HepG2 (cell line): Measurements from ENCODE around the gene CLDN7. TPM values are rescaled to one million over a fixed set of nuclear protein-coding genes. Genes with fewer than 3 reads are reported as not detected.
A peak's percentile ranks its signal among the peaks of the same experiment; 100 is the strongest.

ENCODE experiments used
- ARID2 ChIP-seq: sonication (generic); formaldehyde crosslinking; IDR thresholded peaks from 2 replicates; pipeline ENCODE4 v1.8.1; 2022; ENCODE audit warnings: mild to moderate bottlenecking, missing genetic modification reagents, borderline replicate concordance
- BHLHE40 ChIP-seq: IDR thresholded peaks from 2 replicates; pipeline ENCODE4 v1.6.1; 2011; ENCODE audit warnings: low read length, improper control_type of control experiment
- CHD2 ChIP-seq: IDR thresholded peaks from 2 replicates; pipeline ENCODE4 v1.6.1; 2011; ENCODE audit warnings: low read depth, low read length, improper control_type of control experiment
- EHMT2 ChIP-seq: fragments of 200-600 bp; sonication (generic); IDR thresholded peaks from 2 replicates; pipeline ENCODE4 v1.7.0; 2017; ENCODE audit warnings: antibody characterized with exemption, low read depth, low read length, borderline replicate concordance
- MEF2D ChIP-seq: sonication (generic); formaldehyde crosslinking; IDR thresholded peaks from 2 replicates; pipeline ENCODE4 v1.5.1; 2020; ENCODE audit warnings: mild to moderate bottlenecking, missing genetic modification reagents
- NFKB2 ChIP-seq: sonication (generic); formaldehyde crosslinking; IDR thresholded peaks from 2 replicates; pipeline ENCODE4 v1.4.0; 2020; ENCODE audit warnings: missing genetic modification reagents, borderline replicate concordance
- SP1 ChIP-seq, 2 experiments: fragments of 450-650 bp in 1 of 2; sonication (generic) in 1 of 2; formaldehyde crosslinking in 1 of 2; IDR thresholded peaks; 2 replicates each; pipeline versions ENCODE4 v1.4.0 to v1.6.1; 2016 to 2020; ENCODE audit warnings: missing genetic modification reagents in 1 of 2
- ZNF572 ChIP-seq: sonication (generic); formaldehyde crosslinking; IDR thresholded peaks from 2 replicates; pipeline ENCODE4 v1.5.1; 2020; ENCODE audit warnings: mild to moderate bottlenecking, missing genetic modification reagents
- polyA plus RNA-seq, 8 experiments: library from polyadenylated mRNA; depleted of rRNA in 3 of 8; stranded (reverse) in 7 of 8; unstranded in 1 of 8; fragments of >200 nt; fragmentation: Illumina TruSeq in 4 of 8; extraction: Trizol in 4 of 8; gene quantifications; 2 replicates each; pipeline versions ENCODE4 v1.2.1 to v1.2.3, GENCODE V29; 2011 to 2016; ENCODE audit warnings: low read depth in 4 of 8, missing spikeins in 1 of 8, mixed read lengths in 1 of 8; ENCODE audit not compliant: insufficient read depth in 1 of 8
- total RNA-seq, 5 experiments: library from RNA; depleted of rRNA; stranded (reverse); fragments of >200 nt; fragmentation: Illumina TruSeq; extraction: Trizol; gene quantifications; 2 replicates each; pipeline ENCODE4 v1.2.3, GENCODE V29; 2016; ENCODE audit warnings: low read depth in 1 of 5
- TF ChIP-seq, protein P1 (sequence below): sonication (generic); formaldehyde crosslinking; IDR thresholded peaks from 2 replicates; pipeline ENCODE4 v1.5.1; 2020; ENCODE audit warnings: mild to moderate bottlenecking, missing genetic modification reagents, moderate library complexity
- TF ChIP-seq, protein P2 (sequence below), 2 experiments: fragments of 450-650 bp in 1 of 2; sonication (generic) in 1 of 2; formaldehyde crosslinking in 1 of 2; IDR thresholded peaks; 2 replicates each; pipeline versions ENCODE4 v1.6.1 to v1.8.0; 2016 to 2022; ENCODE audit warnings: antibody characterized with exemption in 1 of 2, mild to moderate bottlenecking in 1 of 2, missing genetic modification reagents in 1 of 2
- TF ChIP-seq, protein P3 (sequence below): sonication (generic); formaldehyde crosslinking; IDR thresholded peaks from 2 replicates; pipeline ENCODE4 v1.9.0; 2021; ENCODE audit warnings: missing genetic modification reagents, borderline replicate concordance

Gene CLDN7
- total and polyA plus RNA-seq, 2 of the 13 experiments (the other 11 are each of a cell fraction or from before 2014, with no cell fraction given): not detected

DNA sequence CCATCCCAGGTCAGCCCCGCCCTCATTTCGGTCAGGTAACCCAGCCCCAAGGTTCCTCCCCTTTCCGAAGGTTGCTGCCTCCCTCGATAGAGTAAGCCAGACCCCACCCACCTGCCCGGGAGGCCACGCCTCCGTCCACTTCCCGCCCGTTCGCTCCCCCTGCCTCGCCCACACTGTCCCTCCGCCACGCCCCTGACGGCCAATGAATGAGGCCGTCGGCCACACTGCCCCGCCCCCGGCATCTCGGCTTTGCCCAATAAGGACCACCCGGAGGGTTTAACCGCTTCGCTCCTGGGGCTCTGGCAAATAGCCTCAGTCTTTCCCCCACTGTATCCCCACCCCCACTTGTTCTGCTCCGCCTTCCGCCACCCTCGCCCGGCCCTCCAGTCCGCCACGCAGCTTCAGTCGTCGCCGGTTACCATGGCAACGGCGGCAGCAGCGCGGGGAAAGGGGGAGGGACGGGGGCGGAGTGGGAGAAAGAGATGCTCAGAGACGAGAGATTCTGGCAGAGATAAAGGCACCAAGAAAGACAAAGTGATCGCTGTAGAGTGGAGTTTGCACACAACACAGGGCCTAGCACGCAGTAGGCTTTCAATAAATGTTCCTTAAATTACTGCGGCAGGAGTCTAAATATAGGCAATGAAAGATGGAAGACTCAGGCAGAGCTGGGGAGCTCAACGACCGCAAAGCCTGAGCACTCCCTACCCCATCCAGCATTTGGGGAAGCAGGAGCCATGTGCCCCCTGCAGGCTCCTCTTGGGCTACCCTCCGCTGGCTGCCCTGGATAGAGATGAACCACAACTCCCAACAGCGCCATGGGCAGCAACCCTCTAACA, 47.8 kb downstream of the CLDN7 start (continued):
- TF ChIP-seq, protein P1, sequence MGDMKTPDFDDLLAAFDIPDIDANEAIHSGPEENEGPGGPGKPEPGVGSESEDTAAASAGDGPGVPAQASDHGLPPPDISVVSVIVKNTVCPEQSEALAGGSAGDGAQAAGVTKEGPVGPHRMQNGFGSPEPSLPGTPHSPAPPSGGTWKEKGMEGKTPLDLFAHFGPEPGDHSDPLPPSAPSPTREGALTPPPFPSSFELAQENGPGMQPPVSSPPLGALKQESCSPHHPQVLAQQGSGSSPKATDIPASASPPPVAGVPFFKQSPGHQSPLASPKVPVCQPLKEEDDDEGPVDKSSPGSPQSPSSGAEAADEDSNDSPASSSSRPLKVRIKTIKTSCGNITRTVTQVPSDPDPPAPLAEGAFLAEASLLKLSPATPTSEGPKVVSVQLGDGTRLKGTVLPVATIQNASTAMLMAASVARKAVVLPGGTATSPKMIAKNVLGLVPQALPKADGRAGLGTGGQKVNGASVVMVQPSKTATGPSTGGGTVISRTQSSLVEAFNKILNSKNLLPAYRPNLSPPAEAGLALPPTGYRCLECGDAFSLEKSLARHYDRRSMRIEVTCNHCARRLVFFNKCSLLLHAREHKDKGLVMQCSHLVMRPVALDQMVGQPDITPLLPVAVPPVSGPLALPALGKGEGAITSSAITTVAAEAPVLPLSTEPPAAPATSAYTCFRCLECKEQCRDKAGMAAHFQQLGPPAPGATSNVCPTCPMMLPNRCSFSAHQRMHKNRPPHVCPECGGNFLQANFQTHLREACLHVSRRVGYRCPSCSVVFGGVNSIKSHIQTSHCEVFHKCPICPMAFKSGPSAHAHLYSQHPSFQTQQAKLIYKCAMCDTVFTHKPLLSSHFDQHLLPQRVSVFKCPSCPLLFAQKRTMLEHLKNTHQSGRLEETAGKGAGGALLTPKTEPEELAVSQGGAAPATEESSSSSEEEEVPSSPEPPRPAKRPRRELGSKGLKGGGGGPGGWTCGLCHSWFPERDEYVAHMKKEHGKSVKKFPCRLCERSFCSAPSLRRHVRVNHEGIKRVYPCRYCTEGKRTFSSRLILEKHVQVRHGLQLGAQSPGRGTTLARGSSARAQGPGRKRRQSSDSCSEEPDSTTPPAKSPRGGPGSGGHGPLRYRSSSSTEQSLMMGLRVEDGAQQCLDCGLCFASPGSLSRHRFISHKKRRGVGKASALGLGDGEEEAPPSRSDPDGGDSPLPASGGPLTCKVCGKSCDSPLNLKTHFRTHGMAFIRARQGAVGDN (CRISPR knock-in tag): peak; percentile 70
- TF ChIP-seq EHMT2 (no peak), BHLHE40 (peak; percentile 8; the same call in 1 of the 2 replicates), CHD2 (peak; percentile 51; the same call in 1 of the 2 replicates), NFKB2 (no peak), ARID2 (CRISPR knock-in tag) (no peak), ZNF572 (CRISPR knock-in tag) (0 out of 2 replicates have a peak, but pooled peaks have one; percentile 47), SP1 (IDR thresholded peaks at IDR 0.05) (no peak), SP1 (CRISPR knock-in tag; IDR thresholded peaks at IDR 0.05) (peak; percentile 84), MEF2D (peak; percentile 33; the same call in 1 of the 2 replicates)
- TF ChIP-seq, protein P2, sequence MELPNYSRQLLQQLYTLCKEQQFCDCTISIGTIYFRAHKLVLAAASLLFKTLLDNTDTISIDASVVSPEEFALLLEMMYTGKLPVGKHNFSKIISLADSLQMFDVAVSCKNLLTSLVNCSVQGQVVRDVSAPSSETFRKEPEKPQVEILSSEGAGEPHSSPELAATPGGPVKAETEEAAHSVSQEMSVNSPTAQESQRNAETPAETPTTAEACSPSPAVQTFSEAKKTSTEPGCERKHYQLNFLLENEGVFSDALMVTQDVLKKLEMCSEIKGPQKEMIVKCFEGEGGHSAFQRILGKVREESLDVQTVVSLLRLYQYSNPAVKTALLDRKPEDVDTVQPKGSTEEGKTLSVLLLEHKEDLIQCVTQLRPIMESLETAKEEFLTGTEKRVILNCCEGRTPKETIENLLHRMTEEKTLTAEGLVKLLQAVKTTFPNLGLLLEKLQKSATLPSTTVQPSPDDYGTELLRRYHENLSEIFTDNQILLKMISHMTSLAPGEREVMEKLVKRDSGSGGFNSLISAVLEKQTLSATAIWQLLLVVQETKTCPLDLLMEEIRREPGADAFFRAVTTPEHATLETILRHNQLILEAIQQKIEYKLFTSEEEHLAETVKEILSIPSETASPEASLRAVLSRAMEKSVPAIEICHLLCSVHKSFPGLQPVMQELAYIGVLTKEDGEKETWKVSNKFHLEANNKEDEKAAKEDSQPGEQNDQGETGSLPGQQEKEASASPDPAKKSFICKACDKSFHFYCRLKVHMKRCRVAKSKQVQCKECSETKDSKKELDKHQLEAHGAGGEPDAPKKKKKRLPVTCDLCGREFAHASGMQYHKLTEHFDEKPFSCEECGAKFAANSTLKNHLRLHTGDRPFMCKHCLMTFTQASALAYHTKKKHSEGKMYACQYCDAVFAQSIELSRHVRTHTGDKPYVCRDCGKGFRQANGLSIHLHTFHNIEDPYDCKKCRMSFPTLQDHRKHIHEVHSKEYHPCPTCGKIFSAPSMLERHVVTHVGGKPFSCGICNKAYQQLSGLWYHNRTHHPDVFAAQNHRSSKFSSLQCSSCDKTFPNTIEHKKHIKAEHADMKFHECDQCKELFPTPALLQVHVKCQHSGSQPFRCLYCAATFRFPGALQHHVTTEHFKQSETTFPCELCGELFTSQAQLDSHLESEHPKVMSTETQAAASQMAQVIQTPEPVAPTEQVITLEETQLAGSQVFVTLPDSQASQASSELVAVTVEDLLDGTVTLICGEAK (IDR thresholded peaks at IDR 0.05): no peak
- TF ChIP-seq, protein P2 (CRISPR knock-in tag; IDR thresholded peaks at IDR 0.05): 0 out of 2 replicates have a peak, but pooled peaks have one; percentile 26
- TF ChIP-seq, protein P3, sequence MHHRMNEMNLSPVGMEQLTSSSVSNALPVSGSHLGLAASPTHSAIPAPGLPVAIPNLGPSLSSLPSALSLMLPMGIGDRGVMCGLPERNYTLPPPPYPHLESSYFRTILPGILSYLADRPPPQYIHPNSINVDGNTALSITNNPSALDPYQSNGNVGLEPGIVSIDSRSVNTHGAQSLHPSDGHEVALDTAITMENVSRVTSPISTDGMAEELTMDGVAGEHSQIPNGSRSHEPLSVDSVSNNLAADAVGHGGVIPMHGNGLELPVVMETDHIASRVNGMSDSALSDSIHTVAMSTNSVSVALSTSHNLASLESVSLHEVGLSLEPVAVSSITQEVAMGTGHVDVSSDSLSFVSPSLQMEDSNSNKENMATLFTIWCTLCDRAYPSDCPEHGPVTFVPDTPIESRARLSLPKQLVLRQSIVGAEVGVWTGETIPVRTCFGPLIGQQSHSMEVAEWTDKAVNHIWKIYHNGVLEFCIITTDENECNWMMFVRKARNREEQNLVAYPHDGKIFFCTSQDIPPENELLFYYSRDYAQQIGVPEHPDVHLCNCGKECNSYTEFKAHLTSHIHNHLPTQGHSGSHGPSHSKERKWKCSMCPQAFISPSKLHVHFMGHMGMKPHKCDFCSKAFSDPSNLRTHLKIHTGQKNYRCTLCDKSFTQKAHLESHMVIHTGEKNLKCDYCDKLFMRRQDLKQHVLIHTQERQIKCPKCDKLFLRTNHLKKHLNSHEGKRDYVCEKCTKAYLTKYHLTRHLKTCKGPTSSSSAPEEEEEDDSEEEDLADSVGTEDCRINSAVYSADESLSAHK (CRISPR knock-in tag): no peak
